Activated naive CD8-positive, alpha-beta T cell treated with anti-CD3 and anti-CD28 coated beads, Interleukin-2, amount 50 U/mL, for 16 hours (primary cell): Measurements from ENCODE around the gene SLC37A1.
"Not testable (repeated sequence)": the region's sequence is repeated elsewhere in the genome, so short reads cannot be mapped to it uniquely, and the experiment has no call there.

Experiments
- DNase-seq: peaks from one replicate; pipeline ENCODE4 v3.0.0-alpha.2; 2020; ENCODE audit warnings: low read depth, low spot score

SLC37A1 gene

DNA sequence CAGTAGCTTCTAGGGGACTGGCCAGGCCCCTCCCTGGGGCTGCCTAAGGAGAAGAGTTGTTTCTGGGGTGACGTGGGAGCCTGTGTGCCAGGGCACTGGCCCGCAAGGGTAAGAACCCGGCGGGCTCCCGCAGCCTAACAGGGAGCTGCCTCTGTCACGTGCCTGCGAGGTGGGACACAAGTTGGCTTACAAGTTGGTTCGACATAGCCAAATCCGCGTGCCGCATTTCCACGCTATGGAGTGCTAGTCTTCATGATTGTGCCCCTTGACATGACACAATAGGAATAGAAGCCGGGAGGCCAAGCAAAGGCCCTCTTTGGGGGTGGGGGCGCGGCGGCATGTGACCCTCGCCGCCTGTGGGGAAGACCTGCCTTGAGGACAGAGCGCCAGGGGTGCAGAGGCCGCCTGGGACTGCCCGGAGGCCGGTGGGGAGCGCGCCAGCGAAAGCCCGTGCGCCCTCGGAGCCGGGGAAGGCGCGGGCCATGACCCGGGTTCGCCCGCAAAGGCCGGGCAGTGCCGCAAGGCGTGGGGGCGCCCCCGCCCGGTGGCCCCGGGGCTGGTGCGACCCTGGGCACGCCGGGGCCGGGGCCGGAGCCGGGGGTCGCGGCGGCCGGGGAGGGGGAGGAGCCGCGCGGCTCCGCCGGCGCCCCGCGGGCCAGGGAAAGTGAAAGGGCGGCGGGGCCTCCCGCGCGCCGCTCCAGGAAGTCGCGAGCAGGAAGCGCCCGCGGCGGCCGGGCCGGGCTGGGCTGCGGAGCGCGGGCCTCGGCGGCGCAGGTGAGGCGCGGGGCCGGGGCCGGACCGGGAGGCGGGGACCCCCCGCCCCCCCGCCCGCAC, at the start of gene SLC37A1:
SLC37A1 (plus strand) TSS at position 702 of the 834 bp plus-strand sequence. CDS start 4,603 bp downstream, outside the sequence.
- no peak for DNase-seq

DNA sequence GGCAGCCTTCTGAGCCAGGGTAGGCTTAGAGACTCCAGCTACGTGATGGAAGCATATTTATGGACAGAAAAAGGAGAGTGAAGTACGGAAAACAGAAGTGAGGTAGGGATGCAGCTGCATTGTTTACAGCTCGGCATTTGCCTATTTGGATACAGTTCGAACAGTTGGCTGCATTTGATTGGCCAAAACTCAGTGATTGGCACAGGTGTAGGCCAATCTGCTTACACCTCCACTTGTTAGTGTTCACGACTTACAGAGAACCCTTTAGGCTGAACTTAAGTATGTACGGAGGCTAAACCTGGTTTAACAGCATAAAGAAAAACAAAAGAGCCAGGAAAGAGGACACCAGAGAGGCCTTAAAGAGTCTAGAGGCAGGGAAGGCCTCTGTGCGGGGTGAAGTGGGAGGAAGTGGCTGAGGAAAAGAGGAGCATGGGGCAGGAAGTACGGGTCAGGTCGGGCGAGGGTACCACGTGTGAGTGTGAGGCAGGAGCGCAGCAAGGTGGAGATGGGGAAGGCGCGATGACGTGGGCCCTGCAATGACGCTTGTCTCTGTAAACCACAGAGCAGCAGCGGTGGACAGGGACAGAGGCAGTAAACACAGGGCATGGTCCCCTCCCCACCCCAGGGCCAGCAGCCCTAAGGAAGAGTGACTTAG, 49.7 kb upstream of the SLC37A1 start:
- no peak for DNase-seq

DNA sequence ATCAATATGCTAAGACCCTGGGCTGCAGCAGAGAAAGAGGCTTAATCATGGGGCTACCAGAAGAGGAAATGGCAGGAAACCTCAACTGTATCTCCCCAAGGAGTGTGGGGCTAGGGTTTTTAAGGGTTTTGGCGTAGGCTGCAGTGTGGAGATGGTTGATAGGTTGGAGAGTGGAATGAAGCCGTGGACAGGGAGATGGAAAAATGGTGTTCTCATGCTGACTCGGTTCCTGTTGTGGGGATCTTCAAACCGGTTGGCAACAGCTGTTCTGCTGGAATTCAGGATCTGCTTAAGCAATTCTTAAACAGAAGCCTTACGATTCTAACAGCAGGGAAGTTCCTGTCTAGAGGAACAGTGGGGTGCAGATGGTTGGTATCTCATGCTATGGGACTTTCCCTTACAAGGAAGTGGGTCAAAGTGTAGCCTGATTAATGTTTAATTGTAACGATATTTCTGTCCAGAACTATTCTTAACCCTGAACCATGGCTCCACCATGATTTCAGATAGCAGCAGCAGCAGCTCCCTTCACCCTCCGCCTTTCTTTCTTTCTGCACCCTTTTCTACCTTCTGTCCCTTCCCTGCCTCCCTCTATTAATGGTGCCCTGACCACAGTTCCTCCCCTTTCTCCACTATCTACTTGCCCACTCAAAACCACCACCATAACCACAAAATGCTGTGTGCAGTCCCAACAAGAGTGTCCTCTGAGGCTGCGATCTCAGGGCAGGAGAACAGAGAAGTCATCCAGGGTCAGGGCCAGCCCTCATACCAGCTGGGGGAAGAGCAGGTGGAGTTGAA, 48.4 kb upstream of the SLC37A1 start:
- DNase-seq, result no peak

DNA sequence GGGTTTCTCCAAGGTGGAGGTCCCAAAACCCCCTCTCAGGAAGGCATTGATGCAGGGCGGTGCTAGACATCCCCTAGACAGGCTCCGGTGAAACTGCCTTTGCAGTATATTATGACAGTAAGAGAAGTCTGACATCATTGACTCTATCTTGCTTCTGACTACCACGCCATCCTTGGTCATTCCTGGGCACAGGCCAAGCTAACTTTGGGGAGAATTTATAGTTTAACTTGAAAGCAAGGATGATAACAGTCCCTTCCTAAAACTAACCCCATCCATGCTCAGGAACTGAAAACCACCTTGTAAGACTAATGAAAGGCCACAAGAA, 47.9 kb upstream of the SLC37A1 start:
- no peak for DNase-seq

DNA sequence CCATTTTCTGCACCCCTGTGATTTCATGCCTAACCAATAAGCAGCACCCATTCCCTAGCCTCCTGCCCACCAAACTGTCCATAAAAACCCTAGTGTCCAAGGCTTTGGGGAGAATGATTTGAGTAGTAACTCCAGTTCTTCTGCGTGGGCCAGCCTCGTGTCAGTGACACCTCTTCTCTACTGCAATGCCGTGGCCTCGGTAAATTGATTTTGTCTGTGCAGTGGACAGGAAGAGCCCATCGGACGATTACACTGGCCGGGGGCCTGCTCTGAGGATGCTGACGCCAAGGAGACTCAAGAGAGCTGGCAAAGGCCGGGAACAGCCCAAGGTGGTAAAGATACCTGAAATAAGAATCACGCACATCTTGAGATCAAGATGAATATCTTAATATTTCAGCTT, 47.0 kb upstream of the SLC37A1 start:
- DNase-seq, result no peak

DNA sequence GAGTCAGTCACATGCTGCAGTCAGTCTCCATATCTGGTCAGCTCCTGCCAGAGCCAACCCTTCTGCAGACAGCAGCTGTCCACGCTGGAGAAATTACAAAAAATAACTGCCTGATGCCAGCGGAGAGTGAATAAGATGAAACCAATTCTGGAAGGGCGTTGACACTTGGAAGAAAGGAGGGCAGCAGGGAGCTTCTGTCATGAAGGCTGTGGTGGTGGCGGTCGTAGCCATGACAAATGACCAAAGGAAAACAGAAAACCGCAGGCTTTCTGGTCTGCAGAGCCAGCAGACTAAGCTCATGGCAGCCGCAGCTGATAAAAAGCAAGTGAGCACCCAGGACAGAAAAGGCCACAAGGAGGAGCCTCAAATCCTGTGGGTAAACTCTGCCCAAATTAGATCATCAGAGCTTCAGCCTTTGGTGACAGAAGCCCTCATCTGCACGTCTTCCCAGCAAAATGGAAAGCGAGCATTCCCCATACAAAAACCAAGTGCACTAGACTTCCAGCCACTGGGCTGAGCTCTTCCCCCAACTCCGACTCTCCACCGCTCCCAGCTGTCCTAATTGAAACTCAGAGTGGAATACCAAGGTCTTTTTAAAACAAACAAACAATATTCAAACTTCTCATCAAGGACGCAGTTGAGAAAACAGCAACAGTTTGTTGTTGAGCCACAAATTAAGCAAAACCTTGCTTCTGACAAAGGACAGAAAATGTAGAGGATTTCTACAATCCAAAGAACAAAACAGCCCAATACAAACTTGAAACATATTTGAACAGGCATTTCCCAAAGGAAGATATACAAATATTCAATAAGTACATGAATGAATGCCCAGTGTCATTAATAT, 46.3 kb upstream of the SLC37A1 start:
- no peak for DNase-seq

DNA sequence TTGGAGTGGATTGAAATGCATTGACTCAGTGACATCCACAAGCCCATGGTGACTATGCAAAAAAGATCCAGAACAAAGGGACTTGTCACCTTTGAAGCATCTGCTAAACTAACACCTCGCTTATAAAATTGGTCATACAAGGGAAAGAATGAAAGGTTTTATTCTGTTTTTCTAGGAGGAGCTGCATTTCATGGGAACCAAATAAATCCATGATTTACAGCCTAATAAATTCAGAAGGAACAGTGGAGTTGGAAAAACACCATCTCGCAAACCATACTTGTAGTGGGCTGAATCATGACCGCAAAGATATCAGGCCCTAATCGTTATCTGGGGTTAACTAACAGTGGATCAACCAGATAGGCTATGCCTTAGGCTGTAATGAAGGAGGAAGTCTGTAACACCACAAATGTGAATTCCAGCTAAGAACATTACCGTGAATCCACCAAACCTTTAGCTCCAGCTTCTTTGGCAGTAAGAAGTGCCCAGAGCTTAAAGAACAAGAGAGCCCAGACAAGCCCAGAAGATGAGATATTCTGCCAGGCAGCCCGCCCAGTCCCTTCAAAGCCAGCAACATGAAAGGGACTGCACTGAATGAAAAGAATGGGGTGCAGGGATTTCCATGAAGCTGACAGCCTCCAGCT, 45.0 kb upstream of the SLC37A1 start:
- DNase-seq, result no peak

DNA sequence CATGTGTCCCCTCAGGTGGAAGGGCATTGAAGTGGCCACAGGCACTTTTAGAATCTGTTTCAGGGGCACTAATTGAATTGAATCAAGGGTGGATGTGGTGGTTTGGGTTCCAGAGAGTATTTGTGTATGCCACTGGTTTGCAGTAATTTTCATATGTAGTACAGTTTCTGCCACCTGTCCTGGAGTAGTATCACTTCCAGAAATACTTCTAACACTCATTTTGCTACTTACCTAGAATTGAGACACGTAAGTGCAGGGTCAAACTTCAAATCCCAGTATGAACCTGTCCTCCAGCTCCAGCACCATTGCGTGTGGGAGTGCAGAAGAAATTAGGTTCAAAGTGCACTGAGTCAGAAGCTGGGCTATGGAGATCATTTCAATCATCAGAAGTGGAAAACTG, 44.4 kb upstream of the SLC37A1 start:
- no peak for DNase-seq

DNA sequence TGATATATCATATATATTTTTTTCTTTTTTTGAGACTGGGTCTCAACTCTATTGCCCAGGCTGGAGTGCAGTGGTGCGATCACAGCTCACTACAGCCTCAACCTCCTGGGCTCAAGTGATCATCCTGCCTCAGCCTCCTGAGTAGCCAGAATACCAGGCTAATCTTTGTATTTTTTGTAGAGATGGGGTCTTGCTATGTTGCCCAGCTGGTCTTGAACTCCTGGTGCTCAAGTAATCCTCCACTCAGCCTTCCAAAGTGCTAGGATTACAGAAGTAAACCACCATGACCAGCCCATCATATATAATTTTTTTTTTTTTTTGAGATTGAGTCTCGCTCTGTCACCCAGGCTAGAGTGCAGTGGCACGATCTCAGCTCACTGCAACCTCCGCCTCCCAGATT, 43.9 kb upstream of the SLC37A1 start:
- not testable (repeated sequence) for DNase-seq

DNA sequence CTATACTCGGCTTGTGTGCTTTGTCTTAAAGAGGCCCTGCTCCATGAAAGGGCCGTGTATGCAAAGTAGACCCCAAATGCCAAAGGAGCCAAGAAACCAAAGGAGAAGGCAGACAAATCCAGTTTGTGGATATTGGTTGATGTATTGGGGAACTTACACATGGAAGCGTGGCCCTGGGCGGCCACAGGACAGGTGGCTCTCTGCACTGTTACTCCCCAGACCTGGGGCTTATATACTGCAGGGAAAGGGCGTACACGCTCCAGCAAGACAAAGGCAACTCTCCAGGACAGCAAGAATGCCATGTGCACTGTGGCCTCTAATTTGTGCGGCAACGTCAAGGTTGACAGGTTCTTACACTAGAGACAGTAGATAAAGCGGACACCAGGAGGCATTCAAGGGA, 42.4 kb upstream of the SLC37A1 start:
- DNase-seq, result no peak

DNA sequence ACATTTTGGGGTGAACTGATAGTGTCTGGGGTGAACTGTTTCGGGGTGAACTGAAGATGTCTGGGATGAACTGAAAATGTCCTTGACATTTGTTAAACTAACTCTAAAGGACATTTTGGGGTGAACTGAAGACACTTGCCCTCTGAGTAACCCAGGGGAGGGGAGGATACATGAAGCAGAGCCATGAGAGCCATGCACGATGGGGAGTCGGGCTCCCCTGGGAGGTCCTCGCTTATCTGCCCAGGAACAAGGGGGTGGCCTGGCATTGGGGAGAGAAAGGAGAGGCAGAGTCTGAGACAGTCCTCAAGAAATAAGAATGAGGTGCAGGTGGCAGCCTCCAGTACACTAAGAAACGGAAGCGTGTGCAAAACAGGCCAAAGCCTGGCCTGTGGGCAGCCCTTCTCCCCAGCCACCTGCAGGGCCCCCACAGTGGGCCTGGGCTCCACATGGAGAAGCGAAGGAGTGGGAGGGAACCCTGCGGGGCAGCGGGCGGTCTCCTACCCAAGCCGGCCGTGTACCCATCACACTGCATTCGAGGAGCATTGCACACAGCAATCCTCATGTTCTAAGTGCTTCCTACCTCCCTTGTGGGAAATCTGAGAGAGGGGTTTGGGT, 41.8 kb upstream of the SLC37A1 start:
- no peak for DNase-seq

DNA sequence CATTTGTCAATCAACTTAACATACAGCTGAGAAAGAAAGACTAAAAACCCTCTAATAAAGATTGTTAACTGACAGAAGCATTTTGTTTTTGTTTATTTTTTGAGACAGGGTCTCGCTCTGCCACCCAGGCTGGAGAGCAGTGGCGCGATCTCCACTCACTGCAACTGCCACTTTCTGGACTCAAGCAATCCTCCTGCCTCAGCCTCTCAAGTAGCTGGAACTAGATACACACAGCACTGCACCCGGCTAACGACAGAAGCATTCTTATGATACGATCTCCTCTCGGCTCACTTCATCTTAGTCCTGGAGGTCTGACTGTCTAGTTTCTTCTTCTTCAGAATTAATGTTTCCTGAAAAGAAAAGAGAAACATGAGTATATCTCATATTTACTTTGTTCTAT, 41.1 kb upstream of the SLC37A1 start:
- DNase-seq, result no peak

DNA sequence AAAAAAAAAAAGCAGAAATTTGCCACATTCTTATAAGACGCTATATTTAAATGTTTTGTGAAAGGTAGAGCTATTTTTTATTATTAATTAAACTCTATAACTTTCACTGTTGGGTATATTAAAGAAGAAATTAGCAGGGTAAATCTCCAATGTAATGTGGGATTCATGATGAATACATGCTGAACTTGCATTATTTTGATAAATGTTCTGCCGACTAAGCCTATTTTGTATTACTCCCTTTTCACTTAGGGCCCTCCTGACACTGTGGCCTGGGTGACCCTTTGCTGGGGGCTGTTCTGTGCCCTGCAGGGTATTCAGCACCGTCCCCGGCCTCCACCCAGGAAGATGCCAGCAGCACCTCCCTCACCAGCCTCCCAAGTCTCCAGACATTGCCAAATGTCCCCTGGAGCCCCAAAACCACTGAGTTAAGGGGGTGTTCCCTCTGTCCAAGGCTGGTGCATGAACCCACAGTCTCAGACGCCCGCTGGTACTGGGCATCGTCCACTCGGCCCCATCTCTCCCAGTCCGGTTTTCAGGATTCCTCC, 40.1 kb upstream of the SLC37A1 start:
- DNase-seq, result no peak

DNA sequence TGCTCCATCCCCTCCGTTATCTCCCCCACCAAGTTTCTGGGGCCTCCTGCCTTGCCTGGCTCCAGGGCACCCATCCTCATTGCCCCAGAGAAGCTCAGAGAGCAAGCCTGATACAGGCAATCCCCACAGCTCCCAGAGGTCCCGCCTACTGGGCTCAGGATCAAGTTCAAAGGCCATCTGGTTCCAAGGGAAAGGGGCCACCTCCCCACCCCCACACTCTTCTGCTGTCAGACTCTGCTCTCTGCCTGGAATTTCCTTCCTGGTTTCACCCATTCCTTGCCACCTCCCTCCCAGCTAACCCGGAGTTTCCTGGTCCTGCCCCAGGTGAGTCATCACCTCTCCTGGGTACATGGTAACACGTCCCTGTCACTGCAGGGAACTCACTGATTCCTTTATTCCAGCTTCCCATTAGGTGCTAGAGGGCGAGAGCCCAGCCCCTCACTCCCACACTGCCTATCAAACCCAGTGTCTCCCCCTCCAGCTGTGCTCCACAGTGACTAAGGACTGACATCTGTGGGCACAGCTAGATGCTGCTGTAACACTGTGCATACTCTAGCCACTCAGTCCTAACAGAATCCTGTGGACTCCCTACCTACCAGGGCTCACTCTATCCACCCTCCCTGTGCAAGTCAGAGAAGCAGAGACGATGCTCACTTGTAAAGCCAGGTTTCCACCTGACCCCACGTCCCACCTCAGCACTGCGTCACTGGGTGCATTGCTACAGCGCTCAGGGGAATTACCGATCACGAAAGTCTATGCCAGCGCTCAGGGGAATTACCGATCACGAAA, 39.4 kb upstream of the SLC37A1 start:
- DNase-seq, result no peak

DNA sequence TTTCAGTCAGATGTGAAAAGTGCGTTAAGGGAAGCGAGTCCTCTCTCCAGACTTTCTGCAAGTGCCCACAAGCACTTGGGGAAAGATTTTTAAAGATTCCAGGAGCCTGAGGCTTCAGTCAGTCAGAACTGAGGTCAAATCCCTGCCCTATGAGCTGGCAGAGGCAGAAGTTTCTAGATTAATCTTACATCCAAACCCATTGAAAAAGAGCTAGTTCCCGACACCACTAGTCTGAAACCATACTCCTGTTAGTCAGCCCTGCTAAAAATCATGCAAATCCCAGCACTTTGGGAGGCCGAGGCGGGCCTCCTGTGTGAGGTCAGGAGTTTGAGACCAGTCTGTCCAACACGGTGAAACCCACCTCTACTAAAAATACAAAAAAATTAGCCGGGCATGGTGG, 38.6 kb upstream of the SLC37A1 start:
- DNase-seq, result no peak

DNA sequence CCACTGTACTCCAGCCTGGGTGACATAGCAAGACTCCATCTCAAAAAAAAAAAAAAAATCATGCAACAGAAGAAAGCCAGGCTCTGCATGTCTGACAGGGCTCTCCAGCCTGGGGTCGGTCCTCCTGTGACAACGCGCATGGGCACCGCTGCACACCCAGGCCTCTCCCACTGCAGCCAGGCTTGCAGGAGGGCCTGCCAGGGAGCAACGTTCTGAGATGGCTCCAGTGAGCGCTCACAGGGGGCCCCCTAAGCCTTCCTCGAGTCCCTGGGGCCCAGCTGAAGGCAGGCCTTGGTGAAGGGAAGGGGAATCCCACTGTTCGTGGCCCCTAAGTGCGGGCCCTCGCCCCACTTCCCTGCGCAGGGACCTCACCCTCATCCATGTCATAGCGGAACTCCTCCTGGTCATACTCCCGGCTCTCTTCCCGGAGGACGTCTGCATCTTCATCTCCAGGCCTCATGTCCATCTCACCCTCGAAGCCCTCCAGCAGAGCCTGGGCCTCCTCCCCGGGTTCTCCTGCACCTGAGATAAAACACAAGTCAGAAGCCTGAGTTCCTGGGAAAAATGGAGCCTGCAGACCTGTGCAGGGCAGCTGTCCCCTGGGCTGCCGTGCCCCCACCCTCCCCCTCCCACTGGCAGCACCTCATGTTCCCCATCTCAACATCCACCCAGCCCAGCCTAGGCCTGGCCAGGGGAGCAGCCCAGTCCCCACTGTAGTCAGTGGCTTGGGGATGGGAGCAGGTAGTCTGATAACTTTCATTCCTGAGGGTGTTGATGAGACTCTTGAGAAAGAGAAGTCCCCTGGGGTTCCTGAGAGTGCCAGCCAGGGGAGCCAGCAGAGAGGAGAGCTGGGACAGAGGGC, 37.9 kb upstream of the SLC37A1 start:
- DNase-seq, result no peak

DNA sequence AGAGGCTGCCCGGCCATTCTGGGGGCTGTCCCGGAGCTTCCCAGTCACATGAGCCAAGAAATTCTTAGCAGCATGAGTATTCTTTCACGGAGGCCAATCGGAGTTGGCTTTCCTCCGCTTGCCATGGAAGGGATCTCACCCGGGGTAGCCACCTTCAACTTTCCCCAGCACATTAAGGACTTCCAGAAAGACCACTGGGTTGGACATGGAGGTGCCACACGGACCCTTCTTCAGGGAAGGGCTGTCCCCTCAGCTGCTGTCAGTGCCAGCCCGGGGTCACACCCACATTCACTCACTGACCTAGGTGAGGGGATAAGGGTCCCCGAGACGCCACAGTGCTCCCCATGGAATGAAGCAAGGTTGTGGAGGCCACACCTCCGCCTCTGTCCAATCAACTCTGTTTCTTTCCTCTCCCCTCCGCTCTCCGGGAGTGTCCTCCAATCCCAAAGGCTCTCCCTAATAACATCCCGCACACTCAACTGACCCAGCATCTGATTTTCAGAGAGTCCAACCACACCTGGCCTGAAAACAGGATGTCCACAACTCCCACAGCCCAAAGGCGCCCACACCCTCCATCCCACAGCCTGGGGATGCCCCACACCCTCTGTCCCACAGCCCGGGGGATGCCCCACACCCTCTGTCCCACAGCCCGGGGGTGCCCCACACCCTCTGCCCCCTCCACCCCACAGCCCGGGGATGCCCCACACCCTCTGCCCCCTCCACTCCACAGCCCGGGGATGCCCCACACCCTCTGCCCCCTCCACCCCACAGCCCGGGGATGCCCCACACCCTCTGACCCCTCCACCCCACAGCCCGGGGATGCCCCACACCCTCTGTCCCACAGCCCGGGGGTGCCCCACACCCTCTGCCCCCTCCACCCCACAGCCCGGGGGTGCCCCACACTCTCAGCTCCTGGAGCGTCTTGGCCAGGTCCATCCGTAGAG, 37.0 kb upstream of the SLC37A1 start:
- no peak for DNase-seq

DNA sequence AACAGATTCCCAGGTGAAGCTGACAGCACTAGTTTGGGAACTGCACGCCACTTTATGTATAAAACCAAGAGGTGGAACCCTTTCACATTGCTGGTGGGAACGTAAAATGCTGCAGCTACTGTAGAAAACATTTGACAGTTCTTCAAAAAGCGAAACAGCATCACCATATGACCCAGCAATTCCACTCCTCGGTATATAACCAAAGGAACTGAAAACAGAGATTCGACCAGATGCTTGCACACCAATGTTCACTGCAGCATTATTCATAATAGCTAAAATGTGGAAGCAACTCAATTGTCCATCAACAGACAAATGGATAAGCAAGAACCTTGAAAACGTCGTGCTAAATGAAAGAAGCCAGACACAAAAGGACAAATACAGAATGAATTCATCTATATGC, 35.1 kb upstream of the SLC37A1 start:
- no peak for DNase-seq
